Fibroblast of villous mesenchyme (primary cell): ENCODE data around the gene SMLR1. TPM values are rescaled to one million over a fixed set of nuclear protein-coding genes. Genes with fewer than 3 reads are reported as not detected.
A peak's percentile ranks its signal among the peaks of the same experiment; 100 is the strongest.

Source experiments
- DNase-seq: peaks from one replicate; pipeline ENCODE4 v3.0.0-alpha.2; 2010; ENCODE audit warnings: low read depth
- H3K4me3 ChIP-seq: 2 replicates; pipeline ENCODE4 v1.5.1; 2011; ENCODE audit warnings: low read depth, mild to moderate bottlenecking, low read length
- total RNA-seq: library from RNA; depleted of rRNA; stranded (reverse); fragments of >200 nt; gene quantifications from 2 replicates; pipeline ENCODE4 v1.2.3, GENCODE V29; 2012
- TF ChIP-seq, protein P1 (sequence below): IDR thresholded peaks from 2 replicates; pipeline ENCODE4 v1.5.1; 2012; ENCODE audit warnings: low read depth, mild to moderate bottlenecking, low read length; ENCODE audit not compliant: insufficient read depth

The SMLR1 gene
- total RNA-seq, 1 donor = not detected

DNA sequence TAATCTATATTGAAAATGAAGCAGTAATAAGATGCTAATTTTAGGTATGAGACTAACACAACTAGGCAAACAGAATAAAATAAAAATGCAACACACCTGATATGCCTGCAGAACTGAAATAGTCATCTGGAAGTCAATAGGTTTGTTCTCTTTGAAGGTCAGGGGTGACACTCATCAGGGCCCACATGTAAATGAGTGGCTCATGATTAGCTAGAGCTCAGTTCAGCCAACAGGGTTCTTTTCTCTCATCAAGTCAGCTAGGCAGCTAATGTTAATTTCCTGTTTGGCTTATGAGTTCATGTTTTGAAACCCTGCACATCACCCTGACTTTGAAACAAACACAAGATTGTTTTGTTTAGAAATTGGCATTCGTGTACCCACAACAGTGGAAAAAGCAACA, 23.8 kb downstream of the SMLR1 start:
- no peak overlapping the region for H3K4me3 ChIP-seq
- DNase-seq = no peak
- TF ChIP-seq, protein P1, sequence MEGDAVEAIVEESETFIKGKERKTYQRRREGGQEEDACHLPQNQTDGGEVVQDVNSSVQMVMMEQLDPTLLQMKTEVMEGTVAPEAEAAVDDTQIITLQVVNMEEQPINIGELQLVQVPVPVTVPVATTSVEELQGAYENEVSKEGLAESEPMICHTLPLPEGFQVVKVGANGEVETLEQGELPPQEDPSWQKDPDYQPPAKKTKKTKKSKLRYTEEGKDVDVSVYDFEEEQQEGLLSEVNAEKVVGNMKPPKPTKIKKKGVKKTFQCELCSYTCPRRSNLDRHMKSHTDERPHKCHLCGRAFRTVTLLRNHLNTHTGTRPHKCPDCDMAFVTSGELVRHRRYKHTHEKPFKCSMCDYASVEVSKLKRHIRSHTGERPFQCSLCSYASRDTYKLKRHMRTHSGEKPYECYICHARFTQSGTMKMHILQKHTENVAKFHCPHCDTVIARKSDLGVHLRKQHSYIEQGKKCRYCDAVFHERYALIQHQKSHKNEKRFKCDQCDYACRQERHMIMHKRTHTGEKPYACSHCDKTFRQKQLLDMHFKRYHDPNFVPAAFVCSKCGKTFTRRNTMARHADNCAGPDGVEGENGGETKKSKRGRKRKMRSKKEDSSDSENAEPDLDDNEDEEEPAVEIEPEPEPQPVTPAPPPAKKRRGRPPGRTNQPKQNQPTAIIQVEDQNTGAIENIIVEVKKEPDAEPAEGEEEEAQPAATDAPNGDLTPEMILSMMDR = no peak

DNA sequence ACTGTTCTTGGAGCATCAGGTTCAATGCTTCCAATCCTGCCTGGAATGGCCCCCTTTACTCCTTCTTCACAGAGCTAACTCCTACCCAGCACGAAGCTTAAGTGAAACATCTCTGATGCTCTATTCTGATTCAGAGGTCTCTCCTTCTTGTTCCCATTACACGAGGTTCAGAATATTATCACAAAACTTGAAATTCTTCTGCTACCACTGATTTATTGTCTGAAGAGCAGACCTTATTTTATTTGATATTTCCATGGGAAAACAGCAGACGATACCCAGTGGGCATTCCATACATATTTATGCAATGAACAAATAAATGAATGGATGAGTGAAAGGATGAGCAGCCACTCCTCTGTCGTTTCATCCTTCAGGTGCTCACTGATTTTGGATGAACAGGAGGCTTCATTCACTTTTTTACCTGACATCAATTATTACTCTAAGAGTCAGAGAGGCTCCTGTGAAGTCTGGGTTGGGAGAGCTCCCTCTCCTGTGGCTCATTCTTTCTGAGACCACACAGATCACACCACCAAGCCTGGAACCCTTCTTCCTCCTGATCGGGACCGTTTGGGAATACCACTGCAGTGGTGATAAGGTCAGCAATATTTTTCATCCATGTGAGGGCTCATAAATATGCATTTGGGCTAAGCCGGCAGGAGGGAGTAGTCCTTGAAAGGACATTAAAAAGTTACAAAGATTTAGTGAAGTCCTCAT, 25.8 kb downstream of the SMLR1 start:
- no peak for DNase-seq
- TF ChIP-seq, protein P1 = no peak

DNA sequence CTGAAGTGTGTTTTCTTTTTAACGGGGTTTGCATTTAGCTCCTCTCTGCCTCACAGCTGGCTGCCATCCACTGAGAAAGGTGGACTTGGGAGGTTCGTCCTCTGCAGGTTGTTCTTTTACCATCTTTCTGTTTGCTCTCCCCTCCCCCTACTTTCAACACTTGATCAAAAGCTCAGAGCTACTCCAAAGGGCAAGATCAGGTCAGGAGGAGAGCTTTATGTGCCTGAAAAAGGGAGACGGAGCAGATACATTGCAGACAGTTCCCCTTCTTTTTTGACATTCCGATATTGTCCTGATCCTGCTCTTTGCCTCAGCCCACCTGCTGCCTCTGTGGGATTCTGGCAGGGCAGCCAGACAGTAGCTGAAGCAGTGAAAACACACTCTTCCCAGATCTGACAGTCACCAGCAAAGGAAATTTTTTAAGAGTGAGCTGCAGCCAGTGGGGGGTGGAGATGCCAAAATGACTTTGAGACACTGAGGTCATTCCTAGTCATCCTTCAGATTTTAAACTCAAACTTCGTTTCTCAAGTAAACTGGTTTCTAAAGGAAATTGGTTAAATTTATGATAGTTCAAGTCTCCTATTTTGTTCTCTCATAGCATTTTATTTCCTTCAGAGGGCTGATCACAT, 26.5 kb downstream of the SMLR1 start:
- no peak for DNase-seq
- TF ChIP-seq, protein P1 = no peak
- H3K4me3 ChIP-seq = no peak overlapping the region

More for the DNA sequence above, 25.8 kb downstream of the SMLR1 start:
- no peak overlapping the region for H3K4me3 ChIP-seq

DNA sequence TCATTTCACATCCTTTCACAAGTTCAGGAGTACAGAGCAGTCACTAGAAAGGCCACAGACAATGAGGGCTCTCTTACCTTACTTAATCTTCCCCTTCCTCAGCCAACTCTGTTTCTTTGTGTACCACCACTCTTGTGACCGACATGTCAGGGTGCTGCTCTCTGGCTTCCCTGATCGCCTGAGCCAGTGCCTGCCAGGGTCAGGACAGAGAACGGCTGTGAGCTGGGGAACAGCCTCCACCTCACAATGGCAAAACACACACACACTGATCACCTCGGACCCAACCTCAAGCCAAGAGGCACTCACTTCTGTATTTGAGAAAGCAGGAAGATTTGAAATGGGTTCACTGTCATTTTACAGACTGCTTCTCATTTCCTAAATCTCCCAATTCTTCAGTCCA, 30.8 kb downstream of the SMLR1 start:
- no peak overlapping the region for H3K4me3 ChIP-seq
- TF ChIP-seq, protein P1 = no peak
- no peak for DNase-seq

DNA sequence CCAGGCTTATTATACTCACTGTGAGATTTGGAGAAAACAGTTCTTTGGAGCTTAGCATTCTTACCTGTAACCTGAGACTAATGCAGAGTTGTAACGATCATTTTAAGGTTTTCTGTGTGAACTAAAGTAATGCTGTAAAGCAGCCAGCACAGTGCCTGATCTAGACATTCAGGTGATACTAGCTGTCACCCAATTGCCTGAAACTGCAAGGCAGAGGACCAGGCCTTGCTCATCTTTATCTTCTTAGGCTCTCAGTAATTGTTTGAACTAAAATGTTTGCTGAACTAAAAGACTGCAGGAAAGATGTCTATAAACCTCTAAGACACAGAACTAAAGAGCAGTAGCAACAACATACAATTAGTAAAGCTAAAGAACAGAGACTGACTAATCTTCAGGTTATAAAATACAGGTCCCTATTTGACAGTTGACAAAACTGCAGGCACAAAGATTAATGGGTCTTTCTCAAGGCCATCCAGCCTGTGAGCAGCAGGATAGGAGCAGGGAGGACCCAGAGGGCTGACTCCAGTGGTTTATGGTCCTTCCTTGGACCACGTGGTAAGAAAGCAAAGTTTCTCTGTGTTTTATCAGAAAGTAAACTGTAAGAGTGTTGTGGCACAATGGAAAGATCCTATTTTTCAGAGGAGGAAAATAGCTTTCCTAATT, 31.4 kb downstream of the SMLR1 start:
- TF ChIP-seq, protein P1 = no peak
- no peak overlapping the region for H3K4me3 ChIP-seq
- peak; percentile 40 for DNase-seq

DNA sequence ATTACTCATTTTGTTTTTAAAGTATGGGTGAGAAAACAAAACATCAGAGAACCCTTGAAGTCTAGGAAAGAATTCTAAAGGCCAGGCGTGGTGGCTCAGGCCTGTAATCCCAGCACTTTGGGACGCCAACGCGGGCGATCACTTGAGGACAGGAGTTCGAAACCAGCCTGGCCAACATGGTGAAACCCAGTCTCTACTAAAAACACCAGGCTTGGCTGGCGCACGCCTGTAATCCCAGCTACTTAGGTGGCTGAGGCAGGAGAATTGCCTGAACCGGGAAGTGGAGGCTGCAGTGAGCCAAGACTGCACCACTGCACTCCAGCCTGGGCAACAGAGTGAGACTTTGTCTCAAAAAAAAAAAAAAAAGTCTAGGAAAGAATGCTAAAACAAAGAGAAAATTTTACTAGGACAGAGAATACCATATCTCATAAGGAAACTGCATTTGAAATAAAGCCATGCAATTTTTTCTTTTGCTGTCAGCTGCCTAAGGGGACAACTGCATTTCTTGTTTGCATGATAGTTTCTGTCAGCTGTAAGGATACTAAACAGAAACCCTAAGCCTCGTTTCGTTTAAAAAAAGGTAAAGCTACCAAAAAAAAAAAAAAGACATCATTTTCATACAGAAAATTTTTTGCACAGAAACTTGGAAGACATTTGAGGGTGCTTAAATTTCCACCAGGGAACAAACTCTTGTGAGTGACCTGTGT, 32.1 kb downstream of the SMLR1 start:
- H3K4me3 ChIP-seq = no peak overlapping the region
- no peak for DNase-seq
- TF ChIP-seq, protein P1 = no peak
